ENCODE measurements around the gene PACS2.

PACS2 gene

GRCh38 chr14:105366386-105367074, 52.0 kb downstream of the PACS2 start:
- no peak overlapping the region for H3K4me3 ChIP-seq (ENCODE audit: low read depth, low read length)

DNA sequence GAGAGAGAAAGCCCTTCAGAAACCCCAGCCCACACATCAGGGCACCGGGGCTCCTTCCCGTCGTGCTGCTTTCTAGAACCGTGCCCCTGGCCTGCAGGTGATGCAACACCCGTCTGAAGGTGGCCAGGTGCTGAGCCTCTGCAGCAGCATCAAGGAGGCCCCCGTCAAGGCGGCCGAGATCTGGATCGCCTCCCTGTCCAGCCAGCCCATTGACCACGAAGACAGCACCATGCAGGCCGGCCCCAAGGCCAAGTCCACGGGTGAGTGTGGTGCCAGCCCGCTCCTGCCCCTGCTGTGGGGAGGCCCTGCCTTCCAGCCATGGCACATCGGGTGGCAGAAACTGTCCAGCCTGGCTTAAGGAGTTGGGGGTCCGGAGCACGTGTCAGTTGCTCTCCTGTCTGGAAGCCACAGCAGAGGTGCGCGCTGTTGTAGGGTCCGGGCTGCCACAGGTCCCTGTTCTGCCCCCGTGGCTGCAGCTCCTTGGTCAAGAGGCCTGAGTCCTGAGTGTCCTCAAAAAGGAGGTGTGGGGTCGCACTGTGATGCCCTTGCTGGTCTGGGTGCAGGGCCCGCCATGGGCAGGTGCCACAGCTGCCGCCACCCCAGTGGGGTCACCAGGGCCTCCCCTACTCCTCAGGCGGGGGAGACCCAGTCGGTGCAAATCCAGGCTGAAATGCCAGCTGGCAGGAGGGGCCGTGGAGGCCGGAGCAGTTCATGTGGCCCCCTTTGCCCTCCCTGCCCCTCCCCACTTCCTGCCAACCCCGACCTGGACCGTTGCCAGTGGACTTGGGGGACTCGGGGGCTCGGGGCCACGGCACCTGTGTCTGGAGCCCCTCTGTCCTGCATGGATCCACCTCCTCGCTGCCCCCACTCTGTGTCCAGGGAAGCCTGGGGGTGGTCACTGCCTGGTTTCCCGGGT, 52.8 kb downstream of the PACS2 start:
- H3K4me3 ChIP-seq (ENCODE audit: low read depth, low read length), result no peak overlapping the region

DNA sequence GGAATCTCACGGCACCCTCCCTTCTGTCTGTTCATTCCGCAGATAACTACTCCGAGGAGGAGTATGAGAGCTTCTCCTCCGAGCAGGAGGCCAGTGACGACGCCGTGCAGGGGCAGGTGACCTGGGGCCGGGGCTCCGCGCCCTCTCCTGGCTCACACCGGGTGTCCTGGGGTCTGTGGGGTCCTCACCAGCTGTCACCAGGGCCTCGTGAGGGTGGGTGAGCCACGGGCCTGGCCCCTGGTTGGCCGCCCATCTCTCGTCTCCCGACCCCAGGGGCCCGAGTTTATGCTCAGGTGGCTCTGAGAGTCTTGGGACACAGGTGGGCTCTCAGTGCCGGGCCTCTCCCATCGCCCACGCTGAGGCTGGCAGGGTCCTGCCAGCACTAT, 53.5 kb downstream of the PACS2 start:
- no peak overlapping the region for H3K4me3 ChIP-seq (ENCODE audit: low read depth, low read length)

- H3K4me3 ChIP-seq (ENCODE audit: low read depth, low read length), result no peak overlapping the region
These were observed 53.9 kb downstream of the PACS2 start for GRCh38 chr14:105368426-105368825.

- H3K4me3 ChIP-seq (ENCODE audit: low read depth, low read length), result no peak overlapping the region
These were observed 54.5 kb downstream of the PACS2 start for GRCh38 chr14:105368910-105369652.

GRCh38 chr14:105369653-105370040, 55.1 kb downstream of the PACS2 start:
- H3K4me3 ChIP-seq (ENCODE audit: low read depth, low read length), result no peak overlapping the region

- H3K4me3 ChIP-seq (ENCODE audit: low read depth, low read length), result no peak overlapping the region
These were observed 59.8 kb downstream of the PACS2 start for GRCh38 chr14:105374389-105374788.

DNA sequence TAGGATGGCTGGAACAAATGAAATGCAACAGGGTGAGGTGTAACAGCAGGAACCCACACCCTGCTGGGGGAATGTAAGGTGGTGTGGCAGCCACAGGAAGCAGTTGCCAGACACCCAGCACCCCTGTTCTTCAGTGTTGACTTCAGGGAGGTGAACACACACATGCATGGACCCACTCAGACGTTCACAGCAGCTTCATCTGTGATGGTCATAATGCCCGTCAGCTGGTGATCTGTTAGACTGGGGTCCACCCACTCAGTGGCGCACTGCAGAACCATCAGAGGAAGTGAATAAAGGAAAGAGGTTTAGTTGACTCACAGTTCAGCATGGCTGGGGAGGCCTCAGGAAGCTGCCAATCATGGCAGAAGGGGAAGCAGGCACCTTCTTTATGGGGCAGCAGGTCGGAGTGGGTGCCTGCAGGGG, 61.1 kb downstream of the PACS2 start:
- no peak overlapping the region for H3K4me3 ChIP-seq (ENCODE audit: low read depth, low read length)

DNA sequence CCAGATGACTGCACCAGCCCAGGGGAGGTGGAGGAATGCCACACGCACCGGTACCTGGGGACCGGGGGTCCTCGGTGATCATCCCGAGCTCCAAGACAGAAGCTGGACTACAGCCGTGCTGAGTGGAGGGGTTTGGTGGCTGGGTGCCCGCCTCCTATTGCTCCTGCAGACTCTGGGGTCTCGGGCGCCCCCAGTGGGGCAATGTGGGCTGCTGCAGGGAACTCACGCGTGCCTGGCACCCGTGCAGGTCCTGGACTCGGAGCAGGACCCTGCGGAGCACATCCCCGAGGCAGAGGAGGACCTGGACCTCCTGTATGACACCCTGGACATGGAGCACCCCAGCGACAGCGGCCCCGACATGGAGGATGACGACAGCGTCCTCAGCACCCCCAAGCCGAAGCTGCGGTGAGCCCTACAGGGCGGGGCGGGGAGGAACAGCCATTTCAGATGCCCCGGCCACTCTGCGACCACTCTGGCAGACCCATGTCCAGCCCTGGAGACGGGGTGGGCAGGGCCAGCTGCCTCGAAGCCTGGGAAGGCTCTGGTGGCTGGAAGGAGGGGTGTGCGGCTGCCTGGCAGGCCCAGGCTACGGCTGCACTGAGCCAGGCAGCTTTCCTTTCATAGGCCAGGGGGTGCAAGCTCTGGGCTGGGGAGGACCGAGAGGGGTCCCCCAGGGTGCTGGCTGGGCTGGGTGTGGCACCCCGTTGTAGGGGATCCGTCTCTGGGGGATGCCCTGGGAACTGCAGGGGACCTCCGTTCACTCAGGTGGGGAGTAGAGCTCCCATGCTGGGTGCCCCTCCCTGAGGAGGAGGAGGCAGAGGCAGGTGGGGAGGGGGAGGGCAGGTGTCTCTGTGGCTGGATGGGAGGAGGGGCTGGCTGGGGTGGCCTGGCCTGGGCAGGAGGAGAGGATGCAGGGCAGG, 62.2 kb downstream of the PACS2 start:
- H3K4me3 ChIP-seq (ENCODE audit: low read depth, low read length), result no peak overlapping the region

DNA sequence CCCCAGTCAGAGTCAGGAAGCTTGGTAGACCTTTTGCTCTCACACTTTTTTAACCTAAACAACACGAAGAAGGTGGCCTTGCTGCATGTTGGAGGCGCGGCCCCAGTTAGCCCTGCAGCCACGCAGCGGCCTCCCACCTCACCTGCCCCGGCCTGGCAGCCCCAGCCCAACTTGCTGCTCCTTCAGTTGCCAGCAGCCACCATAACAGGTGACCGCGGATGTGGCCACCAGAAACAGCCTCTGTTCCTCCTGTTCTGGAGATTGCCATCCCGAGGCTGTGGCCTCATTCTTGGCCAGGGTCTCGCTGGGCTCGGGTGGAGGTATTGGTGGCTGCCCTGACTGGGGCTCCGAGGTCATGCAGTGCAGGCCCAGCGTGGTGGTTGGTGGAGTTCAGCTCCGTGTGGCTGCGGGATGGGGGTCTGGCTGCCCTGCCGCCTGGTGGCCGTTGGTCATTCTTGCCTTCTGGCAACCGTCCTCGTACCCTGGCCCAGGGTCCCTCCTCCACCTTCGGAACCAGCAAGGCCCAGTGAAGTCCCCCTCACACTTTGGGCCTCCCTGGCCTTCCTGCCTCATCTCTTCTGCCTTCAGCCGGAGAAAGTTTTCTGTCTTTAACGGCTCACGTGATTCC, 63.1 kb downstream of the PACS2 start:
- H3K4me3 ChIP-seq (ENCODE audit: low read depth, low read length), result no peak overlapping the region

- H3K4me3 ChIP-seq (ENCODE audit: low read depth, low read length), result no peak overlapping the region
These were observed 63.7 kb downstream of the PACS2 start for GRCh38 chr14:105378199-105378598.

DNA sequence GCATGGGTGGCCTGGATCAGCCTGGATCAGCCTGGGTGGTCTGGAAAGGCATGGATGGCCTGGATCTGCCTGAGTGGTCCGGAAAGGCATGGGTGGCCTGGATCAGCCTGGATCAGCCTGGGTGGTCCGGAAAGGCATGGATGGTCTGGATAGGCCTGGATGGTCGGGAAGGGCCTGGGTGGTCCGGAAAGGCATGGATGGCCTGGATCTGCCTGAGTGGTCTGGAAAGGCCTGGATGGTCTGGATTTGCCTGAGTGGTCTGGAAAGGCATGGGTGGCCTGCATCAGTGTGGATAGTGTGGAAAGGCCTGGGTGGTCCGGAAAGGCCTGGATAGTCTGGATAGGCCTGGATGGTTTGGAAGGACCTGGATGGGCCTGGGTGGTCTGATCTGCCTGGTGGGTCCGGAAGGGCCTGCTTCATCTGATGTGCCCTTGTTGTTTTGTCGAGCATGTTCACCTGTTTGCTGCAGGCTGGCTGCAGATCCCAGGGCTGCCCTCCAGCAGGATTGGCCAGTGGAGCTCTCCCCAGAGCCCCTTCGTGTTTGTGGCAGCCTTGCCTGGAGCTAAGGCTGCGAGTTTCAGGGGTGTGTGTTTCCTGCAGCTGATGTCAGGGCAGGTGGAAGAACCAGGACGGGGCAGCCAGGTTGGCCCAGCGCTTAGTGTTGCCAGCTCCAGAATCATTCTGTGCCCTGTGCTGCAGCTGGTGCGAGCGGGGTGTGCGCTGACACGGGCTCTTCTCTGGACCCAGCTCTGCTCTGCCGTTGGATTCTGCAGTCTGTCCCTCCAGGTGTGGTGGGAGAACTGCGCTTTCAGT, 64.5 kb downstream of the PACS2 start:
- H3K4me3 ChIP-seq (ENCODE audit: low read depth, low read length), result no peak overlapping the region

DNA sequence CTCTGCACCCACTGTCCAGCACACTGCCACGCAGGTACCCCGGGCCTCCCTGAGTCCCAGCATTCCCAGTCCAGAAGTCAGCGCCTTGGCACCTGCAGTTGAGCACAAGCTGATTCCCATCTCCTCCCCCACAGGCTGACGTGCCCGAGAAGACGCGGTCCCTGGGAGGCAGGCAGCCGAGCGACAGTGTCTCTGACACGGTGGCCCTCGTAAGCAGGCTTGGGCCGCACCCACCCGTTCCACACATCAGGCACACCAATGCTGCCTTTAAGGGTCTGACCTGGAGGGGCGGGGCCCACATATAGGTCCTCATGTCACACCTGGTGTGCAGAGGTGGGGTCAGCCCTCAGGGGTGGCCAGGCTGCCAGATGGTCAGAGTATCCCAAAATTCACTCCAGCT, 65.4 kb downstream of the PACS2 start:
- H3K4me3 ChIP-seq (ENCODE audit: low read depth, low read length), result no peak overlapping the region

DNA sequence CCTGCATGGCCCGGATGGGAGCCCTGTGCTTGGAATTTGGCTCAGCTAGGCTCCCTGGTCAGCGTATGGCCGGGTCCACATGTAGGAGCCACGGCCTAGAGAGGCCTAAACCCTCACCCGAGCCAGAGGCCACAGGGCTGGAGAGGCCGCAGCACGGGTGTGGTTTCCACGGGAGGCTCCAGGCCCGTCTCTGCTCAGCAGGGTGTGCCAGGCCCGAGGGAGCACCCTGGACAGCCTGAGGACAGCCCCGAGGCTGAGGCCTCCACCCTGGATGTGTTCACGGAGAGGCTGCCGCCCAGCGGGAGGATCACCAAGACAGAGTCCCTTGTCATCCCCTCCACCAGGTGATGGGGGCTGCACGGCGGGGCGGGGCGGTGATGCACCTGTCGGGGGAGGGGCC, 66.2 kb downstream of the PACS2 start:
- no peak overlapping the region for H3K4me3 ChIP-seq (ENCODE audit: low read depth, low read length)

DNA sequence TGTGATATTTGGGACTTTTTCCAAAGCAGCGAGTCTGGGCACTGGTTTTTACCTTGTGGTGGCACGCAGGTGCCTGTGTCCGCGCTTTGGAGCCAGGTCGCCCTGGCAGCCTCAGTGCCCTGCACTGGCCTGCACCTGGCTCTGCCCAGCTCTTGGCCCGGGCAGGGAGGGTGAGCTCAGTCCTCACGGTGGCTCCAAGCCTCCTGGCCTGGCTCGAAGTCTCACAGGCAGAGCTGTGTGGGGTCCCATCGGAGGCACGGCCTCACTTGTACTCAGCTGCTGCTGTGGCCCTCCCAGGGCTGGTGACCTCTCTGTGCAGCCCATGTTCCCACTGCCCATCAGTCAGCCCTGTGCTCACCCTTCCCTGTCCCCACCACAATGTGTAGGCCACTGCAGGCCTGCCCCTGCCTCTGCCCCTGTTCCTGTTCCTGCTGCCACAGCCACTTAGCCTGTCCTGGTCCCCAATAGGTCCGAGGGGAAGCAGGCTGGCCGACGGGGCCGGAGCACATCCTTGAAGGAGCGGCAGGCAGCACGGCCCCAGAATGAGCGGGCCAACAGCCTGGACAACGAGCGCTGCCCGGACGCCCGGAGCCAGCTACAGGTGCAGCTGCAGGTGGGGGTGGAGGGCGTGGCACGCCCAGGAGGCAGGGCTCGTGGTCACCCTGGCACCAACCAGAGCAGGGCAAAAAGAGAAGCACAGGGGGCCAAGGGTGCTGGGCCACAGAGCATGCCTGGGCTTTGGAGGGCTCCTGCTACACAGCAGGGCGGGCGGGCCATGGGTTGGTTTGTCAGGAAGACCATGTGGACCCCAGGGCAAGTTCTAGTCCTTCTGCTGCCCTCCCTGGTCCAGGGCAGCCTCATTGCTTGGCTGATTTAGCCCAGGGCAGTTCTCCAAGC, 67.1 kb downstream of the PACS2 start:
- no peak overlapping the region for H3K4me3 ChIP-seq (ENCODE audit: low read depth, low read length)

- H3K4me3 ChIP-seq (ENCODE audit: low read depth, low read length), result no peak overlapping the region
These were observed 68.0 kb downstream of the PACS2 start for GRCh38 chr14:105382343-105383082.

- H3K4me3 ChIP-seq (ENCODE audit: low read depth, low read length), result no peak overlapping the region
These were observed 68.7 kb downstream of the PACS2 start for GRCh38 chr14:105383083-105383730.
